GM18502 (cell line): ENCODE measurements around the gene DPYSL3.
A peak's percentile ranks its signal among the peaks of the same experiment; 100 is the strongest.

Experiments used
- ATAC-seq: cut with Tn5 transposase; IDR thresholded peaks from one replicate; pipeline ENCODE4 v1.9.1; 2021; ENCODE audit warnings: mild to moderate bottlenecking; ENCODE audit not compliant: unreplicated experiment, poor library complexity

DPYSL3 gene

GRCh38 chr5:147410496-147411358 lies 99.1 kb downstream of the DPYSL3 start:
- ATAC-seq: no peak

DNA sequence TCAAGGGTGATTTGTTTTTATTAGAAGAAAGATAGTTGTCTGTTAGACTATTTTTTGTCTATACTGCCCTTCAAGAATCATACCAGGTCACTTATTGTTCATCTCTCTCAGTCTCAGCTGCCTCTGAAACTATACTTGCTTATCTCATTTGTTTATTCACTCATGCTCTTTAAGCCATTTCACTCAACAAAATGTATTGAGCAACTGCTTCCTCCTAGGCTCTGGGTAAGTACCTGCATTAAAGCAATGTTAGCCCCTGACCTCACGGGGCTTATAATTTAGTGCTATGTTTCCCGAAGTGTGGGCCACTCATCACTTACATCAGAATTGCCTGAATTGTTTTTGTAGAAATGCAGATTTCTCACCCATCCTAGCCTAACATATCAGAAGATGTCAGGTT lies 100.9 kb downstream of the DPYSL3 start:
- no peak for ATAC-seq

DNA sequence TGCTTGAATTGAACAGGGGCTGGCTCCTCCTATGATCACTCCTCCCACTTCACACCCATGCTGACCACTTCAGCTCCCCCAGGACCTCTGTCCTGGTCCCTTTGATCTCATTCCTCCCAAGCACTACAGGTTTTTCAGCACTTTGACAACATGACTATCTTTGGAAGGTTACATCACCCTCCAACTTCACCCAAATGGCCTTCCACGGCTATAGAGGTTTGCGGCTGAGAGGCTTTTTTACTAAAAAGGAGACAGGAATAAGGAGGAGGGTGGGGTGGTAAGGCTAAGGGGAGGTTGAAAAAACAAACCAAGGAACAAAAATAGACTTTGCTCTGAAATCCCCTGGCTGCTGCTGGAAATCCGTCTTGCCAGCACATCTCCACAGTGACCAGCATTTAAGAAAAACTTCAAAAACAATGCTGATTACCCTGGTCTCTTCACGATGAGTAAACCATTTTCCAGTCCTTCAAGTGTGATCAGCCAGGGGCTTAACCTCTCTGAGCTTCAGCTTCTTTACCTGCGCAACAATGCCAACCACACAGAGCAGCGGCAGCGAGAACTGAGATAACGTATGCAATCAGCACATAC lies 102.7 kb downstream of the DPYSL3 start:
- no peak for ATAC-seq

- ATAC-seq: no peak
Measured at GRCh38 chr5:147406636-147407035, 103.2 kb downstream of the DPYSL3 start.

DNA sequence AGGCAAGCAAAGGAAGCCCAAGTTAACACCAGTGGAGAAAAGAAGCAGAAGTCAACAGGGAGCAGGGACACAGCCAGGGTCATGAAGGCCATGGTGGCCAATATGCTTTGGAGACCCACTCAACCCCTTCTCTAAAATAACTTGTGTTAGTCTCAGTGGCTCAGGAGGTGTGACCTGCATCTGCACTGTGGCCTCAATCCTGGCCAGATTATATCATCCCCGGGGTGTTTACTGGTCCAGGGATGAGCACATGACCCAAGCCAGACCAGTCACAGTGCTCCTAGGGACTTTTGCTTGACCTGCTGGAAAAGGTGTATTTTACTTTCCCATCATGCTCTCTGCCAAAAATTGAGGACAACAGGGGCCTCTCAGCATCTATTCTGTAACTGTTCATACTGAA lies 105.2 kb downstream of the DPYSL3 start:
- peak; percentile 24 for ATAC-seq

DNA sequence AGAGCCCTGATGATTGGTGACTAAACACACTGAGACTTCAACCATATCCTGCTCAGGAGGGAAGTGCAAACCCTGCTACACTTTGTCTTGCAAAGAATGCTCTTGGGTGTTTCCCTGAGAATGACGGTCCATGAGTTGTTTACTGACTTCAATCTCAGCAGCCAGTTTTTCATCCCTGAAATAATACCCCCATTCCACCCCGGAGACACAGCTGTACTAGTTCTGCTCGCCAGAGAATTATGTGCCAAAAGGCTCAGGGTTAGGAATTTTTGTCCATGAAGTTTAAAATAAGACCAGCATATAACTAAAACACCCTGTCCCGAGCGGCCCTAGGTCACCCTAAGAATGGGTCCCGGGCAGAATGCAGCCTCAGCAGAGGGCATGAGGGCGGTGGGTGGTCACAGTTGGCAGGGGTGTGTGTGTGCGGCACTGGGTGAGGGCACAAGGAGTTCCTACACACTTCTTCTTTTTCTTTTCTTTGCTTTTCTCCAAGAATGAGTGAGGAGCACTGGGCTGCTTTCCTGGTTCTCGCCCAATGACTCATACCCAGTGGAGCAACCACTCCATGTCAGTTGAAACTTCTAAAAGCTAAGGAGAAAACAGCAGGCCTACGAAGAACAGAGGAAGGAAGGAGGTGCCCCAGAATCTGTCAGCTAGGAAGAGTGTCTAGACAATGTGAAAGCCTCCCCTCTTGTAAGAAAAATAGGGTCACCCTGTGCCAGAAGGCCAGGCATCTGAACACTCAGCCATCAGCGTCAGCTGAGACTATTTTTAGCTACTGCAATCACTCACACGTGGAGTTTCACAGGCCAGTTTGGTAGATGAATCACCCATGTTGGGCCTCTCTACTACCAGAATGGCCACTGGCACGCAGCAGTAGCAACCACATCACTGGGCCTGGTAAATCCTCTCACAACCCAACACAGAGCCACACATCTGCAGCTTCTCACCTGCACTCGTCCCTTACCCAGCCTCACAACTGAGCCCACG lies 105.9 kb downstream of the DPYSL3 start:
- peak; percentile 95 for ATAC-seq

DNA sequence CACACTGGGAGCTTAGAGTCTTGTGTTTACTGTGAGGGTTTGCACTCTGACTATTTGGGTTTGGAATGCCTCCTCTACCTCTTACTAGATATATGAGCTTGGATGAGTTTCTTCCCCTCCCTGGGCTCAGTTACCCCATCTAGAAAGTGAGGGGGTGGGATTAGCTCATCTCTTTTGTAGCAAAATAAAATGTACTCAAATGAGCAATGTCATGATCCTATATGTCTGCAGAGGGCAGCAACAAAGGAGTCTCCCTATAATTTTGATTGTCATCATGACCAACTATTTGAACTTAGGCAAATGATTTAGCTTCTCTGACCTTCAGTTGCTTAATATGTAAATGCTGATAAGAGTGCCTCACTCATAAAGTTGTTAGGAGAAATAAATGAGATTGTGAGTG lies 109.0 kb downstream of the DPYSL3 start:
- no peak for ATAC-seq

- ATAC-seq: no peak
Measured at GRCh38 chr5:147400126-147400809, 109.6 kb downstream of the DPYSL3 start.

- ATAC-seq: no peak
Measured at GRCh38 chr5:147398860-147399259, 111.0 kb downstream of the DPYSL3 start.

- ATAC-seq: no peak
Measured at GRCh38 chr5:147397616-147398015, 112.3 kb downstream of the DPYSL3 start.

DNA sequence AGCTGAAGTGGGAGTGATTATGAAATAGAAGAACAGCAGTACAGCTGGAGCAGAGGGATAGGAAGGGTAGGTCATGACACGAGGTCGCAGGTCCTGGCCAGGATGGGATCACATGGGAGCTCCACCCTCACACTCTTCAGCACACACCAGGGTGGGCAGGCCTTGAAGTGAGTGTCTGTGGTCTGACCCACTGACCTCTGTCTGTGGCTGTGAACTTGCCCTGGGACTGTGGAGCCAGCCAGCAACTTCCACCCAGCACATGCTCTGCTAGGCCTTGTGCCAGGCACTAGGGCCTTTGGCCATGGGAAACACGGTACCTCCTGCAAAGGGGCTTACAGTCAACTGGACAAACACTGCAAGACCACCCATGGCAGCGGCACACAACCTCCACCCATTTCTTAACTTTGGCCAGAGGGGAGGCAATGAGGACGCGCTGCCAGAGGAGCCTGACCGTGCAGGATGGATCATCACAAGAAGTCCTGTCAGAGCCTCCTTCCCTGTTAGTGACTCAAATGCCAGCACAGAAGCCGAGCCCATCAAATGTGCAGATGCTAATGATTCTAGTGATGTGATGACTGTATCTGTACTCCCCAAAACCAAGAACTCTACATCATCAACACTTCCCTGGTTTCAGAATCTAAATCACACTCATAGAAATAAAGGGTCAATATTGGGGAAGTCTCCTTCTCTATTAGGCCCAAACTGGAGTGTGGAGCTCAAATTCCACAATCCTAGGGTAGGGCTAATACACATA lies 113.6 kb downstream of the DPYSL3 start:
- no peak for ATAC-seq

GRCh38 chr5:147393874-147394672 lies 115.8 kb downstream of the DPYSL3 start:
- ATAC-seq: no peak

GRCh38 chr5:147391781-147392180 lies 118.1 kb downstream of the DPYSL3 start:
- ATAC-seq: peak; percentile 98

GRCh38 chr5:147390654-147391225 lies 119.1 kb downstream of the DPYSL3 start:
- no peak for ATAC-seq

DNA sequence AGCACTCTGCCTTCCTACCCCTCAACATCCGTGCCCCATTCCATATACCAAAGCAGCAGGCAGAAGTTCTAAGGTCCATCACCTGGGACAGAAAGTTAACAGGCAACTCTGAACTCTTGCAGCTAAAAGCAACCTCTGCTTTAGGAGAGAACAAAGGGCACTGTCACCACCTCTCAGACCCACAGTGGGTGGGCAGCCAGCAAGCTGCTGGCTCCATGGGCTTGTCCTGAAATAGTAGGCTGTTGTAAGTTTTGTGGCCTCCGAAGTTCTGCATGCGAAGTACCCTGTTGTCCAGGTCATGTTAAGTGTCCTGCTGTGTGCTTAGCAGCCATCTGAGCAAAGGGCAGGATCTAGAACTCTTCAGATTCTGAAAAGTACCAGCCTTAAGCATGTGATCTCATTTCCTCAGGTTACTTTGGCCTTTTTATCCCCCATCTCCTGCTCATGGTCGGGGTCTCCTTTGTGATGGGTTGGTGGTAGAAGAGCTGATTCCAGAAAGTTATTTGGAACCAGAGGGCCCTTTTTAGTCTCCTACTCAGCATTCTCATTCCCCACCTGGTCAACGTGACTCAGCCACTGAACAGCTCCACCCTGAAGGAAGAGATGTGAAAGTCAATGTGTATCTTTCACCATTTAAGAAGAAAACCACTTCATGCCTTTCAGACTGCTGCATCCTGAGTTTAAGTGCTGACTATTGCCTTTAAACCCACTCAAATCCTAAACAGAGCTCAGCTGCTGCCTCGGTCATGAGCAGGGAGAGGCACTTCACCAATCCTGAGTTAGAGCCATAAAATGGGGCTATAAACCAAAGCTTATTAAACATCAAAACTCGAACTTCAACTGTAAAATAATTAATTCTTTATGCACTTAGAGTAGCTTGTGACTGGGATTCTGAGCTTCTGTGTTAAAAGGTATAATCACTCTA lies 121.4 kb downstream of the DPYSL3 start:
- no peak for ATAC-seq

DNA sequence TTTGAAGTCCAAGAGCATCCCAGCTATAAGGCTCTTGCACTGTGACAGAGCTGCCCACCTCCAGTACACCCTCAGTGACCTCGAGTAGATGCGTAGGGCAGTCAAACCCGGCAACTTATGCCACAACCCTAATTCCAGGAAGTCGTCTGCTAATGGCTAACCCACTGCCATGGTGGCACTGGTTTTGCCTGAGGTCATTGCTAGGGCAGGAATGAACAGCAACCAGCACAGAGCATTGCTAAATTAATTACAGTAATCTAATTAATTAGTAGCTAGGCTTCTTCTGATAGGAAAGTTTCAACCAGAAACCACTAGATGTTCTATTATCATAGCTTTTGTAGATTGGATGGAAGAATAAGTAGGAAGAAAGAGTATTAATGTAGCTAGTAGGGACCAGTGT lies 122.8 kb downstream of the DPYSL3 start:
- ATAC-seq: no peak
